D341Med (cell line): Measurements from ENCODE around the gene PARD6G.
"Not testable (repeated sequence)": the region's sequence is repeated elsewhere in the genome, so short reads cannot be mapped to it uniquely, and the experiment has no call there.

Experiments
- DNase-seq: peaks from one replicate; pipeline ENCODE4 v3.0.0; 2012; ENCODE audit warnings: low spot score

The PARD6G gene

GRCh38 chr18:80241919-80242777 is 5.2 kb downstream of the PARD6G start:
- no peak for DNase-seq

- DNase-seq = no peak
These were observed 7.5 kb downstream of the PARD6G start for GRCh38 chr18:80239830-80240229.

- DNase-seq = no peak
These were observed 8.6 kb downstream of the PARD6G start for GRCh38 chr18:80238651-80239260.

GRCh38 chr18:80237519-80237918 is 9.8 kb downstream of the PARD6G start:
- DNase-seq = not testable (repeated sequence)

GRCh38 chr18:80234398-80234797 is 12.9 kb downstream of the PARD6G start:
- no peak for DNase-seq

GRCh38 chr18:80233899-80234298 is 13.4 kb downstream of the PARD6G start:
- DNase-seq = no peak

- no peak for DNase-seq
These were observed 14.0 kb downstream of the PARD6G start for GRCh38 chr18:80233201-80233835.

GRCh38 chr18:80232710-80233109 is 14.6 kb downstream of the PARD6G start:
- DNase-seq = no peak

GRCh38 chr18:80232030-80232429 is 15.3 kb downstream of the PARD6G start:
- DNase-seq = no peak

- DNase-seq = no peak
These were observed 15.7 kb downstream of the PARD6G start for GRCh38 chr18:80231616-80232015.

- no peak for DNase-seq
These were observed 16.2 kb downstream of the PARD6G start for GRCh38 chr18:80231151-80231550.

GRCh38 chr18:80229766-80230745 is 17.3 kb downstream of the PARD6G start:
- no peak for DNase-seq

- no peak for DNase-seq
These were observed 18.0 kb downstream of the PARD6G start for GRCh38 chr18:80229363-80229762.

- DNase-seq = no peak
These were observed 19.1 kb downstream of the PARD6G start for GRCh38 chr18:80228051-80228848.

- DNase-seq = no peak
These were observed 19.8 kb downstream of the PARD6G start for GRCh38 chr18:80227472-80227871.

- no peak for DNase-seq
These were observed 21.6 kb downstream of the PARD6G start for GRCh38 chr18:80225685-80226084.

GRCh38 chr18:80223581-80224148 is 23.6 kb downstream of the PARD6G start:
- no peak for DNase-seq

GRCh38 chr18:80219488-80219887 is 27.8 kb downstream of the PARD6G start:
- not testable (repeated sequence) for DNase-seq

- DNase-seq = no peak
These were observed 28.7 kb downstream of the PARD6G start for GRCh38 chr18:80218341-80219227.

GRCh38 chr18:80213182-80213581 is 34.1 kb downstream of the PARD6G start:
- no peak for DNase-seq
